ENCODE data around the gene TK2. TPM values are rescaled to one million over a fixed set of nuclear protein-coding genes. Genes with fewer than 3 reads are reported as not detected.
"Not testable (repeated sequence)": the region's sequence is repeated elsewhere in the genome, so short reads cannot be mapped to it uniquely, and the experiment has no call there.

Gene TK2
- total RNA-seq = 1 to 10 TPM; 5.6 TPM
- polyA plus RNA-seq = 10.4 TPM

DNA sequence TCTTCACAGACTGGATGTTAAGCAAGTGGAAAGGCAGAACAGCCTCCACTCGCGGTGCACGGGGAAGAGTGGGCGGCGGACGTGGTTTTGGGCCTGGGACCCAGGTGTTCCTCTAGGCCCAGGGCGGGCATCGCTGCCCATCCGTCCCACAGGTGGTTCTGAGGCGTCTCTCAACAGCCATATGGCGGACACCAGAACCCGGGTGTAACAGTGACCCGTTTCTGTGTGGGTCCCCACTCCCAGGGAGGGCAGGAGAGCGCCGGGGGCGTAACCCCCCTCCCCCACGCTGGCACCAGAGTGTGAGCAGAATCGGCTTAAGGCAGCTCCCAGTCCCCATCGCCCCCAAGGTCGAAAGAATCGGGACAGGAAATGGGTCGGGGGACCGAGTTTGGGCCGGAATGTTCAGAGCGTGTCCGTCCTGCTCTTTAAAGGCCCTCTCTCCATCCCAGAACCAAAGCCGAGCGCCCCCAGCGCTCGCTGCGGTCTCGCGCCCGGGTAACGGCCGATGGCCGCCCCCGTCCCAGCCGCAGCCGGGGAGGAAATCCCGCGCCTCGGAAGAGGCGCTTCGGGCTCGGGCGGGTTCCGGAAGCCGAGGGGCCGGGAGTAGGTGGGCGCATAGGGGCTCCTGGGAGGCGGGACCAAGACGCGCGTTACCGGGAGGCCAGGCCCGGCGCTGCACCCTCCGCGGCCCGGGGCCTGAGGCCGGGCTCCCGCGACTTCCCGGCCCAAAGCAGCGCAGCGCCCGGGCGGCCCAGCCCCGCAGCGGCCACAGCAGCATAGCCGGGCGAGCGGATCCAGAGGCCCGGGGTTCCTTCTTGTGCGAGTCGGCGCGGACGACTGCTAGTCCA, at the start of gene TK2:
TSS of gene TK2 (minus strand) at position 839 of the 848 bp plus-strand sequence. CDS start at position 778, 61 bp downstream.
- Histone ChIP-seq H3K36me3 (ENCODE audit: insufficient read depth, low read length) (no peaks in the 10 kb centered on the region), H3K27ac (ENCODE audit: low read depth, low read length) (peak within 1 kb of the TSS; percentile 76), H3K27me3 (ENCODE audit: insufficient read depth, low read length, poor library complexity, severe bottlenecking) (no peaks in the 10 kb centered on the region), H3K4me1 (ENCODE audit: insufficient read depth, low read length) (peaks cover 53% of the 10 kb centered on the region), H3K4me3 (ENCODE audit: low read length) (peak within 1 kb of the TSS; percentile 66), H3K9me3 (ENCODE audit: low read length) (no peaks in the 10 kb centered on the region)
- Mint-ChIP-seq H3K27ac (peak within 1 kb of the TSS; percentile 82 to 98 (median 90)), H3K4me1 (peaks cover 60 to 70% (median 67%) of the 10 kb centered on the region in 3 donors), H3K4me3 (peak within 1 kb of the TSS; percentile 76 to 98 (median 84)), H3K36me3 (peaks cover 0 to 13% (median 2%) of the 10 kb centered on the region in 3 donors), H3K27me3 (peaks cover 0 to 5% of the 10 kb centered on the region in 2 donors), H3K9me3 (no peaks in the 10 kb centered on the region)
- DNase-seq = peak; percentile 39 to 69 (median 52)
- ChIA-PET POLR2A (interaction anchor here (1.0 to 3.4 kb wide), 3 partner anchors 16 to 54 kb away, joined by 3 to 26 read pairs (median 4); no protein-coding TSS in a partner anchor), CTCF (interaction anchor here (1.2 to 2.7 kb wide), 6 partner anchors 13 to 37 kb away, joined by 3 to 12 read pairs (median 4); no protein-coding TSS in a partner anchor)

DNA sequence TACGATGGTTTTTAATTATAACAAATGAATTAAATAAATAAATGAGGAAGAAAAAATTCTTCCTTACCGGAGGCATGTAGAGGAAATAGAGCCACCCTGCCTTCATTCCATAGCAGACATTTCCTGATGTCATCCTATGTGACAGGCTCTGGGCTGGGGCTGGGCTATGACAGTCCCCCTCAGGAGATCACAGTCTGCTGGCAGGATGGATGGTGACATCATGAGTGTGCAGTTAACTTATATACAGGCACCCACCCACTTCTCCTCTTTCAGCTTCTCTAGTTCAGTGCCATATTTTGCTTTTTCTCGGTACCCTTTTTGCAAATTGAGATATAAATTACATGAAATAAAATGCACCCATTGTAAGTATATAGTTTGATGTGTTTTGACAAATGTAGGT, 48.2 kb upstream of the TK2 start:
- Histone ChIP-seq H3K27ac (ENCODE audit: low read depth, low read length) (no peak overlapping the region), H3K36me3 (ENCODE audit: insufficient read depth, low read length) (no peaks in the 10 kb centered on the region), H3K4me1 (ENCODE audit: insufficient read depth, low read length) (peaks cover 8% of the 10 kb centered on the region), H3K9me3 (ENCODE audit: low read length) (no peaks in the 10 kb centered on the region), H3K4me3 (ENCODE audit: low read length) (no peak overlapping the region), H3K27me3 (ENCODE audit: insufficient read depth, low read length, poor library complexity, severe bottlenecking) (no peaks in the 10 kb centered on the region)
- Mint-ChIP-seq H3K4me1 (peaks cover 14 to 29% (median 20%) of the 10 kb centered on the region in 3 donors), H3K9me3 (no peaks in the 10 kb centered on the region), H3K27ac (peak overlapping the region in 7 of 8 donors; percentile 9 to 85 (median 27)), H3K4me3 (no peak overlapping the region), H3K36me3 (no peaks in the 10 kb centered on the region), H3K27me3 (no peaks in the 10 kb centered on the region)
- DNase-seq = no peak
- CTCF ChIA-PET = interaction anchor here (1.5 to 5.3 kb wide), 3 partner anchors 8 to 119 kb away, joined by 3 to 24 read pairs (median 23); no protein-coding TSS in a partner anchor
- POLR2A ChIA-PET = no interaction called here

- H3K36me3 Mint-ChIP-seq = no peaks in the 10 kb centered on the region
Observed at GRCh38 chr16:66596986-66597848, 47.3 kb upstream of the TK2 start.

GRCh38 chr16:66596559-66596958, 46.6 kb upstream of the TK2 start:
- H3K4me3 Mint-ChIP-seq; H3K4me3 ChIP-seq (ENCODE audit: low read length); H3K9me3 ChIP-seq (ENCODE audit: low read length); H3K27ac ChIP-seq (ENCODE audit: low read depth, low read length); H3K27me3 Mint-ChIP-seq; H3K36me3 Mint-ChIP-seq; H3K4me1 ChIP-seq (ENCODE audit: insufficient read depth, low read length); H3K27me3 ChIP-seq (ENCODE audit: insufficient read depth, low read length, poor library complexity, severe bottlenecking); DNase-seq; H3K36me3 ChIP-seq (ENCODE audit: insufficient read depth, low read length); H3K9me3 Mint-ChIP-seq: not testable (repeated sequence)
- peaks cover 10 to 25% (median 15%) of the 10 kb centered on the region in 3 donors for H3K4me1 Mint-ChIP-seq
- ChIA-PET CTCF (interaction anchor here (0.7 to 4.4 kb wide), 4 partner anchors 11 to 234 kb away, joined by 3 to 23 read pairs (median 3); partner anchors contain the start of gene NAE1), POLR2A (interaction anchor here (0.6 kb wide), 1 partner anchor 128 kb away, joined by 3 read pairs; no protein-coding TSS in a partner anchor)
- H3K27ac Mint-ChIP-seq = peak overlapping the region in 1 of 8 donors; percentile 50

More at GRCh38 chr16:66596986-66597848, 47.3 kb upstream of the TK2 start:
- H3K9me3 ChIP-seq (ENCODE audit: low read length) = no peaks in the 10 kb centered on the region
- no peak overlapping the region for H3K27ac ChIP-seq (ENCODE audit: low read depth, low read length)
- CTCF ChIA-PET = interaction anchor here (0.6 to 5.3 kb wide), 4 partner anchors 8 to 234 kb away, joined by 3 to 24 read pairs (median 13); partner anchors contain the start of genes CMTM2 and NAE1
- POLR2A ChIA-PET = no interaction called here
- peaks cover 8% of the 10 kb centered on the region for H3K4me1 ChIP-seq (ENCODE audit: insufficient read depth, low read length)
- no peak overlapping the region for H3K4me3 ChIP-seq (ENCODE audit: low read length)
- Mint-ChIP-seq H3K27ac (peak overlapping the region in 7 of 8 donors; percentile 11 to 92 (median 33)), H3K4me1 (peaks cover 10 to 25% (median 15%) of the 10 kb centered on the region in 3 donors), H3K4me3 (no peak overlapping the region), H3K9me3 (no peaks in the 10 kb centered on the region), H3K27me3 (no peaks in the 10 kb centered on the region)
- H3K27me3 ChIP-seq (ENCODE audit: insufficient read depth, low read length, poor library complexity, severe bottlenecking) = no peaks in the 10 kb centered on the region
- no peaks in the 10 kb centered on the region for H3K36me3 ChIP-seq (ENCODE audit: insufficient read depth, low read length)
- DNase-seq = no peak

DNA sequence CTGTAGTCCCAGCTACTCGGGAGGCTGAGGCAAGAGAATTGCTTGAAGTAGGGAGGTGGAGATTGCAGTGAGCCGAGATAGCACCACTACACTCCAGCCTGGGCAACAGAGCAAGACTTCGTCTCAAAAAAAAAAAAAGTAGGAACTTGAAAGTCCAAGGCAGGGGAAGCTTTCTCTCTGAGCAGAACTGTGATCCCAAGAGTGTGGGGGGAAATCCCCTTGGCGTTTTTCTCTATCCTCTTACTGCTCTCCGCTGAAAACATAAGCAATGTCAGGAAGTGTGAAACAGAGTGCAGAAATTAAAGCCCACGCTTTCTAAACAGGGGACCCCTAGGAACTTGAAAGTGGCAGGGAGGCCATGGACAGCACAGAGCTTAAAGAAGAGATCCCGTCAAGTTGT, 44.8 kb upstream of the TK2 start:
- H3K4me3 Mint-ChIP-seq = no peak overlapping the region
- ChIA-PET POLR2A (interaction anchor here (0.9 kb wide), 1 partner anchor 43 kb away, joined by 5 read pairs; no protein-coding TSS in a partner anchor), CTCF (interaction anchor here (1.2 kb wide), 1 partner anchor 9 kb away, joined by 3 read pairs; no protein-coding TSS in a partner anchor)
- Histone ChIP-seq H3K27me3 (ENCODE audit: insufficient read depth, low read length, poor library complexity, severe bottlenecking) (no peaks in the 10 kb centered on the region), H3K4me1 (ENCODE audit: insufficient read depth, low read length) (peaks cover 20% of the 10 kb centered on the region), H3K9me3 (ENCODE audit: low read length) (no peaks in the 10 kb centered on the region), H3K4me3 (ENCODE audit: low read length) (no peak overlapping the region), H3K27ac (ENCODE audit: low read depth, low read length) (no peak overlapping the region), H3K36me3 (ENCODE audit: insufficient read depth, low read length) (no peaks in the 10 kb centered on the region)
- H3K27me3 Mint-ChIP-seq = no peaks in the 10 kb centered on the region
- peaks cover 19 to 36% (median 29%) of the 10 kb centered on the region in 3 donors for H3K4me1 Mint-ChIP-seq
- H3K36me3 Mint-ChIP-seq = peaks cover 0 to 2% (median 0%) of the 10 kb centered on the region in 3 donors
- DNase-seq = no peak
- no peak overlapping the region for H3K27ac Mint-ChIP-seq
- H3K9me3 Mint-ChIP-seq = no peaks in the 10 kb centered on the region

GRCh38 chr16:66592814-66593213, 42.9 kb upstream of the TK2 start:
- DNase-seq = no peak
- CTCF ChIA-PET = interaction anchor here (1.5 kb wide), 1 partner anchor 11 kb away, joined by 3 read pairs; no protein-coding TSS in a partner anchor
- H3K36me3 Mint-ChIP-seq = peaks cover 0 to 3% (median 0%) of the 10 kb centered on the region in 3 donors
- no peak overlapping the region for H3K27ac Mint-ChIP-seq
- POLR2A ChIA-PET = no interaction called here
- peaks cover 0 to 3% of the 10 kb centered on the region in 2 donors for H3K27me3 Mint-ChIP-seq
- no peak overlapping the region for H3K4me3 Mint-ChIP-seq
- Histone ChIP-seq H3K4me3 (ENCODE audit: low read length) (no peak overlapping the region), H3K4me1 (ENCODE audit: insufficient read depth, low read length) (peaks cover 23% of the 10 kb centered on the region), H3K27me3 (ENCODE audit: insufficient read depth, low read length, poor library complexity, severe bottlenecking) (no peaks in the 10 kb centered on the region), H3K9me3 (ENCODE audit: low read length) (no peaks in the 10 kb centered on the region), H3K27ac (ENCODE audit: low read depth, low read length) (no peak overlapping the region), H3K36me3 (ENCODE audit: insufficient read depth, low read length) (no peaks in the 10 kb centered on the region)
- H3K9me3 Mint-ChIP-seq = no peaks in the 10 kb centered on the region
- peaks cover 21 to 32% (median 28%) of the 10 kb centered on the region in 3 donors for H3K4me1 Mint-ChIP-seq

DNA sequence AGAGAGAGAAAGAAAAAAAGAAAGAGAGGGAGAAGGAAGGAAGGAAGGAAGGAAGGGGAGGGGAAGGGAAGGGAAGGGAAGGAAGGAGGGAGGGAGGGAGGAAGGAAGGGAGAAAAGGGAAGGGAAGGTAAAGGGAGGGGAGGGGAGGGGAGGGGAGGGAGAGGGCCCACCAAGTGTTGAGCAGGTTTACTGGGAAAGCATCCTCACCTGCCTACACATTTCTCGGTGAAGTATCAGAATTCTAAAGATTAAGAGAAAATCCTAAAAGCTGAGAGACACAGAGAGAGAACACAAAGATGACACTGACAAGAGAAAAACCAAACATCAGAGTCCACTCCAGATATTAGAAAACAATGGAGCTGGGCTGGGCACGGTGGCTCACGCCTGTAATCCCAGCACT, 42.3 kb upstream of the TK2 start:
- no peak for DNase-seq
- Mint-ChIP-seq H3K27ac (no peak overlapping the region), H3K4me1 (peaks cover 20 to 27% (median 23%) of the 10 kb centered on the region in 3 donors), H3K36me3 (peaks cover 0 to 3% (median 0%) of the 10 kb centered on the region in 3 donors), H3K4me3 (no peak overlapping the region), H3K27me3 (peaks cover 0 to 3% of the 10 kb centered on the region in 2 donors), H3K9me3 (no peaks in the 10 kb centered on the region)
- H3K27me3 ChIP-seq (ENCODE audit: insufficient read depth, low read length, poor library complexity, severe bottlenecking) = no peaks in the 10 kb centered on the region
- ChIA-PET CTCF (interaction anchor here (1.5 kb wide), 1 partner anchor 12 kb away, joined by 3 read pairs; no protein-coding TSS in a partner anchor), POLR2A (interaction anchor here (0.7 kb wide), 1 partner anchor 159 kb away, joined by 6 read pairs; the partner anchor contains the start of gene DYNC1LI2)
- H3K27ac ChIP-seq (ENCODE audit: low read depth, low read length) = no peak overlapping the region
- H3K4me3 ChIP-seq (ENCODE audit: low read length) = no peak overlapping the region
- H3K36me3 ChIP-seq (ENCODE audit: insufficient read depth, low read length) = no peaks in the 10 kb centered on the region
- H3K4me1 ChIP-seq (ENCODE audit: insufficient read depth, low read length) = peaks cover 20% of the 10 kb centered on the region
- H3K9me3 ChIP-seq (ENCODE audit: low read length) = no peaks in the 10 kb centered on the region
